HG03039 (cell line): ENCODE results near the gene SLC2A4.

Experiments
- ATAC-seq: cut with Tn5 transposase; IDR thresholded peaks from one replicate; pipeline ENCODE4 v1.9.1; 2021; ENCODE audit warnings: mild to moderate bottlenecking, moderate library complexity; ENCODE audit not compliant: unreplicated experiment

SLC2A4 gene

GRCh38 chr17:7263801-7264078 is 17.8 kb upstream of the SLC2A4 start:
- ATAC-seq: no peak

- no peak for ATAC-seq
These were observed 14.7 kb upstream of the SLC2A4 start for GRCh38 chr17:7266784-7267183.

GRCh38 chr17:7279448-7279847 is 2.1 kb upstream of the SLC2A4 start:
- no peak for ATAC-seq

GRCh38 chr17:7280519-7281073 is 922 bp upstream of the SLC2A4 start:
- no peak for ATAC-seq

GRCh38 chr17:7281953-7282751 is 634 bp downstream of the SLC2A4 start:
- no peak for ATAC-seq

- no peak for ATAC-seq
These were observed 1.3 kb downstream of the SLC2A4 start for GRCh38 chr17:7282752-7283321.

- ATAC-seq: no peak
These were observed 2.1 kb downstream of the SLC2A4 start for GRCh38 chr17:7283471-7284216.

- ATAC-seq: no peak
These were observed 3.4 kb downstream of the SLC2A4 start for GRCh38 chr17:7284911-7285310.

- ATAC-seq: no peak
These were observed 4.2 kb downstream of the SLC2A4 start for GRCh38 chr17:7285679-7286078.

GRCh38 chr17:7289256-7290032 is 7.9 kb downstream of the SLC2A4 start:
- ATAC-seq: no peak

GRCh38 chr17:7290166-7290565 is 8.6 kb downstream of the SLC2A4 start:
- ATAC-seq: no peak

- no peak for ATAC-seq
These were observed 9.2 kb downstream of the SLC2A4 start for GRCh38 chr17:7290685-7291084.

GRCh38 chr17:7292194-7292593 is 10.7 kb downstream of the SLC2A4 start:
- no peak for ATAC-seq

GRCh38 chr17:7292729-7293128 is 11.2 kb downstream of the SLC2A4 start:
- ATAC-seq: no peak

GRCh38 chr17:7293159-7293558 is 11.6 kb downstream of the SLC2A4 start:
- no peak for ATAC-seq

GRCh38 chr17:7293816-7294613 is 12.5 kb downstream of the SLC2A4 start:
- ATAC-seq: no peak

- ATAC-seq: no peak
These were observed 13.2 kb downstream of the SLC2A4 start, which contains the start of gene YBX2 for GRCh38 chr17:7294614-7295153. Gene YBX2 (minus strand): TSS chr17:7294639. CDS start chr17:7294500, 139 bp downstream.

- no peak for ATAC-seq
These were observed 14.0 kb downstream of the SLC2A4 start for GRCh38 chr17:7295230-7296180.
